HepG2 (cell line): Measurements from ENCODE around the gene GRK3. TPM values are rescaled to one million over a fixed set of nuclear protein-coding genes. Genes with fewer than 3 reads are reported as not detected.

ENCODE experiments used
- ATAC-seq: fragments of 200-7000 bp; cut with Tn5 transposase; 3 replicates; pipeline ENCODE4 v1.9.1; 2020; ENCODE audit warnings: mild to moderate bottlenecking, moderate library complexity
- BruUV-seq: library from RNA; stranded (reverse); fragments of 400-500 nt; replicated peaks from 2 replicates; lab custom pipeline; 2021; lab: Mats Ljungman, UMichigan
- CTCF ChIA-PET: fragments of 300-600 bp; formaldehyde crosslinking; extraction: SDS; loops from one replicate; lab custom pipeline; 2021; ENCODE audit warnings: low total read pairs, inconsistent platforms, low intra/inter-chr PET ratio; lab: Yijun Ruan, JAX
- POLR2A ChIA-PET: fragments of 350-600 bp; sonication (Branson Sonifier 250); formaldehyde crosslinking; loops from one replicate; lab custom pipeline; 2020; ENCODE audit warnings: antibody characterized with exemption, inconsistent platforms; lab: Yijun Ruan, JAX
- DNase-seq: peaks from one replicate; pipeline ENCODE4 v3.0.0-alpha.2; 2015; ENCODE audit warnings: low spot score
- FAIRE-seq: peaks from 3 replicates; lab custom pipeline; 2011; peaks lifted over from hg19 to GRCh38; lab: Jason Lieb, UNC
- H2AFZ ChIP-seq: one replicate; pipeline ENCODE4 v1.6.1; 2011; ENCODE audit warnings: low read length, inconsistent platforms
- H3K27ac ChIP-seq: fragments of 300-600 bp; 3 replicates; pipeline ENCODE4 v1.8.0; 2011; ENCODE audit warnings: mixed run types, mild to moderate bottlenecking, mixed read lengths, low read length, inconsistent platforms; ENCODE audit not compliant: insufficient read depth; ENCODE audit errors: extremely low read length
- H3K27me3 ChIP-seq, 2 experiments: fragments of 200-600 bp in 1 of 2; 2 replicates in 1 of 2; 3 replicates in 1 of 2; pipeline versions ENCODE4 v1.6.0 to v1.8.0; 2011; ENCODE audit warnings: low read length in 2 of 2, mild to moderate bottlenecking in 2 of 2, moderate library complexity in 2 of 2, inconsistent platforms in 1 of 2; ENCODE audit not compliant: insufficient read depth in 2 of 2, control insufficient read depth in 1 of 2
- H3K36me3 ChIP-seq, 2 experiments: fragments of 200-600 bp in 1 of 2; replicated peaks in 1 of 2; 2 replicates in 1 of 2; 3 replicates in 1 of 2; pipeline versions ENCODE4 v1.5.1 to v1.8.0; 2011; ENCODE audit warnings: low read length in 2 of 2, inconsistent platforms in 1 of 2; ENCODE audit not compliant: insufficient read depth in 2 of 2, control insufficient read depth in 1 of 2
- H3K4me1 ChIP-seq: 2 replicates; pipeline ENCODE4 v1.5.1; 2012; ENCODE audit warnings: low read length, inconsistent platforms; ENCODE audit not compliant: insufficient read depth
- H3K4me2 ChIP-seq: 2 replicates; pipeline ENCODE4 v1.6.0; 2011; ENCODE audit warnings: low read depth, low read length, inconsistent platforms
- H3K4me3 ChIP-seq, 3 experiments: fragments of 200-600 bp in 1 of 3; sonication (generic), shearing (Covaris generic) in 1 of 3; replicated peaks in 1 of 3; 2 replicates each; pipeline ENCODE4 v1.5.1; 2011 to 2016; ENCODE audit warnings: low read length in 3 of 3, inconsistent platforms in 2 of 3, low read depth in 2 of 3, mild to moderate bottlenecking in 2 of 3, control low read depth in 1 of 3, mixed read lengths in 1 of 3; ENCODE audit not compliant: insufficient read depth in 1 of 3
- H3K79me2 ChIP-seq: one replicate; pipeline ENCODE4 v1.6.1; 2011; ENCODE audit warnings: low read length, inconsistent platforms; ENCODE audit not compliant: insufficient read depth
- H3K9ac ChIP-seq: 2 replicates; pipeline ENCODE4 v1.6.0; 2011; ENCODE audit warnings: mild to moderate bottlenecking, low read depth, low read length, inconsistent platforms; ENCODE audit not compliant: insufficient read depth
- H3K9me3 ChIP-seq: 2 replicates; pipeline ENCODE4 v1.5.1; 2012; ENCODE audit warnings: mild to moderate bottlenecking, low read length
- H4K20me1 ChIP-seq: 2 replicates; pipeline ENCODE4 v1.6.0; 2011; ENCODE audit warnings: inconsistent platforms, mild to moderate bottlenecking, low read length, moderate library complexity; ENCODE audit not compliant: insufficient read depth
- CHCHD3 ChIP-seq: sonication (generic); formaldehyde crosslinking; IDR thresholded peaks from 2 replicates; pipeline ENCODE4 v1.8.0; 2022; ENCODE audit warnings: mild to moderate bottlenecking, missing genetic modification reagents, moderate library complexity
- GPN1 ChIP-seq: sonication (generic); formaldehyde crosslinking; IDR thresholded peaks from 2 replicates; pipeline ENCODE4 v1.5.1; 2020; ENCODE audit warnings: missing genetic modification reagents, borderline replicate concordance
- GRHL1 ChIP-seq: sonication (generic); formaldehyde crosslinking; conservative IDR thresholded peaks from 2 replicates; pipeline ENCODE4 v1.8.0; 2022; ENCODE audit warnings: missing genetic modification reagents
- IKZF4 ChIP-seq: sonication (generic); formaldehyde crosslinking; IDR thresholded peaks from 2 replicates; pipeline ENCODE4 v1.5.1; 2020; ENCODE audit warnings: borderline replicate concordance, mild to moderate bottlenecking, low read depth, missing genetic modification reagents; ENCODE audit errors: not compliant biosample characterization
- NFATC3 ChIP-seq: sonication (generic); formaldehyde crosslinking; IDR thresholded peaks from 2 replicates; pipeline ENCODE4 v1.5.1; 2020; ENCODE audit warnings: mild to moderate bottlenecking, missing genetic modification reagents
- NFYC ChIP-seq: IDR thresholded peaks from 2 replicates; pipeline ENCODE4 v1.6.1; 2016; ENCODE audit warnings: missing genetic modification reagents, missing compliant biosample characterization
- RFXAP ChIP-seq: sonication (generic); formaldehyde crosslinking; IDR thresholded peaks from 2 replicates; pipeline ENCODE4 v1.4.0; 2020; ENCODE audit warnings: missing genetic modification reagents, borderline replicate concordance
- TFAP4 ChIP-seq: sonication (generic); IDR thresholded peaks from 2 replicates; pipeline ENCODE4 v1.6.1; 2016; ENCODE audit warnings: low read depth, borderline replicate concordance
- ZNF354B ChIP-seq: sonication (generic); formaldehyde crosslinking; IDR thresholded peaks from 2 replicates; pipeline ENCODE4 v1.8.0; 2022; ENCODE audit warnings: mild to moderate bottlenecking, missing genetic modification reagents
- ZNF501 ChIP-seq: sonication (generic); formaldehyde crosslinking; IDR thresholded peaks from 2 replicates; pipeline ENCODE4 v1.5.1; 2020; ENCODE audit warnings: mild to moderate bottlenecking, moderate library complexity, missing genetic modification reagents
- ZNF558 ChIP-seq: sonication (generic); formaldehyde crosslinking; IDR thresholded peaks from 2 replicates; pipeline ENCODE4 v1.9.0; 2022; ENCODE audit warnings: mild to moderate bottlenecking, missing genetic modification reagents, borderline replicate concordance
- ZNF773 ChIP-seq: sonication (generic); formaldehyde crosslinking; IDR thresholded peaks from 2 replicates; pipeline ENCODE4 v1.4.0; 2020; ENCODE audit warnings: missing genetic modification reagents, borderline replicate concordance
- ZNF850 ChIP-seq: sonication (generic); formaldehyde crosslinking; conservative IDR thresholded peaks from 2 replicates; pipeline ENCODE4 v1.9.0; 2021; ENCODE audit warnings: mild to moderate bottlenecking, missing genetic modification reagents
- WGBS: methylation state at CpG from one replicate; pipeline ENCODE4 v1.1.6; 2017; ENCODE audit warnings: low lambda C conversion rate; 5-methylcytosine and 5-hydroxymethylcytosine counted together
- in situ Hi-C: cut with HindIII; loops from 2 replicates; pipeline ENCODE4 v1.10.0; 2017; ENCODE audit warnings: low pct_unique_long_range_greater_than_20kb; ENCODE audit not compliant: extremely low pct_ligation_motif_present
- intact Hi-C: fragments of 100-400 bp; cut with micrococcal nuclease; formaldehyde crosslinking; loops from one replicate; pipeline ENCODE4 v1.10.0; 2022; ENCODE audit not compliant: unreplicated experiment
- polyA plus RNA-seq, 8 experiments: library from polyadenylated mRNA; depleted of rRNA in 3 of 8; stranded (reverse) in 7 of 8; unstranded in 1 of 8; fragments of >200 nt; fragmentation: Illumina TruSeq in 4 of 8; extraction: Trizol in 4 of 8; gene quantifications; 2 replicates each; pipeline versions ENCODE4 v1.2.1 to v1.2.3, GENCODE V29; 2011 to 2016; ENCODE audit warnings: low read depth in 4 of 8, missing spikeins in 1 of 8, mixed read lengths in 1 of 8; ENCODE audit not compliant: insufficient read depth in 1 of 8
- total RNA-seq, 5 experiments: library from RNA; depleted of rRNA; stranded (reverse); fragments of >200 nt; fragmentation: Illumina TruSeq; extraction: Trizol; gene quantifications; 2 replicates each; pipeline ENCODE4 v1.2.3, GENCODE V29; 2016; ENCODE audit warnings: low read depth in 1 of 5

The GRK3 gene
- total and polyA plus RNA-seq, 2 of the 13 experiments (the other 11 are each of a cell fraction or from before 2014, with no cell fraction given), result 8.5 to 16.7 TPM

GRCh38 chr22:25722626-25723025 is 158.2 kb downstream of the GRK3 start:
- intact Hi-C loops, result no loop called here
- no peaks in the 10 kb centered on the region for H3K79me2 ChIP-seq
- ATAC-seq (no peak), DNase-seq (no peak), FAIRE-seq (no peak)
- peaks cover 7% of the 10 kb centered on the region for H3K4me1 ChIP-seq
- 98% methylated on average over 3 of the region's 3 CpGs for WGBS
- H3K9ac ChIP-seq, result no peak overlapping the region
- POLR2A ChIA-PET, result no interaction called here
- H3K9me3 ChIP-seq, result no peaks in the 10 kb centered on the region
- H3K4me2 ChIP-seq, result no peak overlapping the region
- no TSS peak for BruUV-seq
- CTCF ChIA-PET, result no interaction called here
- H4K20me1 ChIP-seq, result no peaks in the 10 kb centered on the region
- no peak overlapping the region for H3K4me3 ChIP-seq
- H2AFZ ChIP-seq, result no peak overlapping the region
- H3K27ac ChIP-seq, result no peak overlapping the region
- no peaks in the 10 kb centered on the region for H3K27me3 ChIP-seq
- in situ Hi-C loops, result no loop called here
- H3K36me3 ChIP-seq, result peaks cover 0 to 7% of the 10 kb centered on the region in 2 experiments; a peak in 1 of 5 replicates
- TF ChIP-seq ZNF558 (CRISPR knock-in tag) (no peak), ZNF773 (CRISPR knock-in tag) (no peak), NFYC (CRISPR knock-in tag) (no peak), ZNF354B (CRISPR knock-in tag) (no peak), NFATC3 (CRISPR knock-in tag) (no peak), TFAP4 (no peak)
- TF ChIP-seq, all 625 proteins: peak for 0

GRCh38 chr22:25726241-25726640 is 161.8 kb downstream of the GRK3 start:
- DNase-seq, result no peak
- in situ Hi-C loops, result no loop called here
- Histone ChIP-seq H3K27me3 (no peaks in the 10 kb centered on the region), H3K27ac (no peak overlapping the region), H3K4me1 (no peaks in the 10 kb centered on the region), H4K20me1 (no peaks in the 10 kb centered on the region), H3K9ac (no peak overlapping the region), H3K79me2 (no peaks in the 10 kb centered on the region), H3K4me2 (no peak overlapping the region), H3K36me3 (peaks cover 0 to 7% of the 10 kb centered on the region in 2 experiments; a peak in 1 of 5 replicates), H3K4me3 (no peak overlapping the region), H3K9me3 (no peaks in the 10 kb centered on the region), H2AFZ (no peak overlapping the region)
- ChIA-PET CTCF (no interaction called here), POLR2A (no interaction called here)
- no peak for ATAC-seq
- no TSS peak for BruUV-seq
- intact Hi-C loops, result no loop called here
- FAIRE-seq, result no peak
- 82% methylated on average over 4 of the region's 4 CpGs for WGBS
- TF ChIP-seq RFXAP (CRISPR knock-in tag) (no peak), GPN1 (CRISPR knock-in tag) (no peak), CHCHD3 (CRISPR knock-in tag) (no peak), ZNF850 (CRISPR knock-in tag) (no peak), GRHL1 (CRISPR knock-in tag) (no peak), IKZF4 (no peak), ZNF501 (CRISPR knock-in tag) (no peak)
